GM23338 (cell line): ENCODE measurements around the gene ULK2.

ENCODE experiments used
- CREB1 ChIP-seq: fragments of 250-450 bp; sonication (Bioruptor Pico); IDR thresholded peaks from 2 replicates; pipeline ENCODE4 v1.5.0; 2020; ENCODE audit warnings: low read depth, mild to moderate bottlenecking, moderate library complexity
- CTCF ChIP-seq, 2 experiments: fragments of 200-600 bp in 1 of 2; sonication (generic) in 1 of 2; conservative IDR thresholded peaks; 2 replicates each; pipeline versions ENCODE4 v1.5.1 to v1.6.1; 2016 to 2017; ENCODE audit warnings: antibody characterized with exemption in 2 of 2, low read depth in 2 of 2, mild to moderate bottlenecking in 2 of 2, moderate library complexity in 1 of 2
- EZH2 ChIP-seq: fragments of 200-600 bp; sonication (generic); IDR thresholded peaks from one replicate; pipeline ENCODE4 v1.8.0; 2017; ENCODE audit warnings: antibody characterized with exemption, mild to moderate bottlenecking, low read depth; ENCODE audit not compliant: unreplicated experiment
- EZH2phosphoT487 ChIP-seq: fragments of 200-600 bp; sonication (generic); IDR thresholded peaks from one replicate; pipeline ENCODE4 v1.8.1; 2018; ENCODE audit warnings: antibody characterized with exemption; ENCODE audit not compliant: unreplicated experiment
- JUNB ChIP-seq: IDR thresholded peaks from one replicate; pipeline ENCODE4 v1.6.1; 2016; ENCODE audit warnings: antibody characterized with exemption; ENCODE audit not compliant: unreplicated experiment
- POLR2AphosphoS5 ChIP-seq: IDR thresholded peaks from 2 replicates; pipeline ENCODE4 v1.6.1; 2016; ENCODE audit warnings: antibody characterized with exemption, low read depth
- ZNF114 ChIP-seq: fragments of 250-450 bp; sonication (Bioruptor Pico); IDR thresholded peaks from 2 replicates; pipeline ENCODE4 v1.5.0; 2020; ENCODE audit warnings: mild to moderate bottlenecking, moderate library complexity
- ZNF331 ChIP-seq: fragments of 250-450 bp; sonication (Bioruptor Pico); IDR thresholded peaks from 2 replicates; pipeline ENCODE4 v1.5.0; 2020; ENCODE audit warnings: low read depth, mild to moderate bottlenecking, moderate library complexity
- TF ChIP-seq, protein P1 (sequence below): IDR thresholded peaks from one replicate; pipeline ENCODE4 v1.6.1; 2018; ENCODE audit warnings: antibody characterized with exemption; ENCODE audit not compliant: unreplicated experiment

- TF ChIP-seq CTCF (conservative IDR thresholded peaks at IDR 0.05; ENCODE audit: low read depth in 2 of 2) (no peak), POLR2AphosphoS5 (no peak), JUNB (no peak), ZNF331 (no peak), EZH2 (no peak), CREB1 (no peak), EZH2phosphoT487 (no peak), ZNF114 (CRISPR knock-in tag) (no peak)
- TF ChIP-seq, protein P1, sequence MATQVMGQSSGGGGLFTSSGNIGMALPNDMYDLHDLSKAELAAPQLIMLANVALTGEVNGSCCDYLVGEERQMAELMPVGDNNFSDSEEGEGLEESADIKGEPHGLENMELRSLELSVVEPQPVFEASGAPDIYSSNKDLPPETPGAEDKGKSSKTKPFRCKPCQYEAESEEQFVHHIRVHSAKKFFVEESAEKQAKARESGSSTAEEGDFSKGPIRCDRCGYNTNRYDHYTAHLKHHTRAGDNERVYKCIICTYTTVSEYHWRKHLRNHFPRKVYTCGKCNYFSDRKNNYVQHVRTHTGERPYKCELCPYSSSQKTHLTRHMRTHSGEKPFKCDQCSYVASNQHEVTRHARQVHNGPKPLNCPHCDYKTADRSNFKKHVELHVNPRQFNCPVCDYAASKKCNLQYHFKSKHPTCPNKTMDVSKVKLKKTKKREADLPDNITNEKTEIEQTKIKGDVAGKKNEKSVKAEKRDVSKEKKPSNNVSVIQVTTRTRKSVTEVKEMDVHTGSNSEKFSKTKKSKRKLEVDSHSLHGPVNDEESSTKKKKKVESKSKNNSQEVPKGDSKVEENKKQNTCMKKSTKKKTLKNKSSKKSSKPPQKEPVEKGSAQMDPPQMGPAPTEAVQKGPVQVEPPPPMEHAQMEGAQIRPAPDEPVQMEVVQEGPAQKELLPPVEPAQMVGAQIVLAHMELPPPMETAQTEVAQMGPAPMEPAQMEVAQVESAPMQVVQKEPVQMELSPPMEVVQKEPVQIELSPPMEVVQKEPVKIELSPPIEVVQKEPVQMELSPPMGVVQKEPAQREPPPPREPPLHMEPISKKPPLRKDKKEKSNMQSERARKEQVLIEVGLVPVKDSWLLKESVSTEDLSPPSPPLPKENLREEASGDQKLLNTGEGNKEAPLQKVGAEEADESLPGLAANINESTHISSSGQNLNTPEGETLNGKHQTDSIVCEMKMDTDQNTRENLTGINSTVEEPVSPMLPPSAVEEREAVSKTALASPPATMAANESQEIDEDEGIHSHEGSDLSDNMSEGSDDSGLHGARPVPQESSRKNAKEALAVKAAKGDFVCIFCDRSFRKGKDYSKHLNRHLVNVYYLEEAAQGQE = no peak
Measured at GRCh38 chr17:19904412-19904811, 36.7 kb upstream of the ULK2 start.
